Hepatocyte (in vitro differentiated cells): ENCODE measurements around the gene TMEM244.

Source experiments
- EZH2 ChIP-seq: fragments of 200-600 bp; sonication (generic); IDR thresholded peaks from 2 replicates; pipeline ENCODE4 v1.6.1; 2016; ENCODE audit warnings: antibody characterized with exemption, mild to moderate bottlenecking, borderline replicate concordance
- TF ChIP-seq, protein P1 (sequence below): fragments of 200-600 bp; sonication (generic); IDR thresholded peaks from 2 replicates; pipeline ENCODE4 v1.5.1; 2016; ENCODE audit warnings: antibody characterized with exemption, mild to moderate bottlenecking; ENCODE audit not compliant: poor library complexity

DNA sequence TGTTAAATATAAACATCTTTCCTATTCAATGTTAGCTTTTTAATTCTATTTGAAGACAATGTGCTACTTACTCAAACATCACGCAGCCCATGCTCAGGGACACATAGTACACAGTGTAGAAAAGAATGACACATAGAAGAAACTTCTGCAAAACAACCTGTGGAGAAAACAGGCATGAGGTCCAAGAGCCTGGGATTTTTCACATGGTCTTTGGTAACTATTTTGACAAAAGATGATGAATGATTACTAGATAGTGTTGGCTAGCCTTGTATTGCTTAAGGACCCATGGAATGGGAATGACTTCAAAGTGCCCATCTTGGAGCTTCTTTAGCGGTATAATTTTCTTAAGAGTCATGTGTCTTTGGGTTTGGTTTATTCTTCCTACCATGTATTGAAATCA, 15.4 kb downstream of the TMEM244 start:
- TF ChIP-seq, protein P1, sequence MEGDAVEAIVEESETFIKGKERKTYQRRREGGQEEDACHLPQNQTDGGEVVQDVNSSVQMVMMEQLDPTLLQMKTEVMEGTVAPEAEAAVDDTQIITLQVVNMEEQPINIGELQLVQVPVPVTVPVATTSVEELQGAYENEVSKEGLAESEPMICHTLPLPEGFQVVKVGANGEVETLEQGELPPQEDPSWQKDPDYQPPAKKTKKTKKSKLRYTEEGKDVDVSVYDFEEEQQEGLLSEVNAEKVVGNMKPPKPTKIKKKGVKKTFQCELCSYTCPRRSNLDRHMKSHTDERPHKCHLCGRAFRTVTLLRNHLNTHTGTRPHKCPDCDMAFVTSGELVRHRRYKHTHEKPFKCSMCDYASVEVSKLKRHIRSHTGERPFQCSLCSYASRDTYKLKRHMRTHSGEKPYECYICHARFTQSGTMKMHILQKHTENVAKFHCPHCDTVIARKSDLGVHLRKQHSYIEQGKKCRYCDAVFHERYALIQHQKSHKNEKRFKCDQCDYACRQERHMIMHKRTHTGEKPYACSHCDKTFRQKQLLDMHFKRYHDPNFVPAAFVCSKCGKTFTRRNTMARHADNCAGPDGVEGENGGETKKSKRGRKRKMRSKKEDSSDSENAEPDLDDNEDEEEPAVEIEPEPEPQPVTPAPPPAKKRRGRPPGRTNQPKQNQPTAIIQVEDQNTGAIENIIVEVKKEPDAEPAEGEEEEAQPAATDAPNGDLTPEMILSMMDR = no peak
- no peak for TF ChIP-seq EZH2
